Endothelial cell of umbilical vein (primary cell): ENCODE measurements around the gene SLCO3A1. TPM values are rescaled to one million over a fixed set of nuclear protein-coding genes. Genes with fewer than 3 reads are reported as not detected.

Source experiments
- BruUV-seq: library from RNA; stranded (reverse); fragments of 400-500 nt; replicated peaks from 2 replicates; lab custom pipeline; 2021; lab: Mats Ljungman, UMichigan
- CTCF ChIA-PET: fragments of 300-600, 350-600 bp; sonication (Branson Sonifier 250); formaldehyde crosslinking; loops from one replicate; lab custom pipeline; 2021; ENCODE audit warnings: antibody characterized with exemption, inconsistent platforms; lab: Charles Lee
- POLR2A ChIA-PET: fragments of 300-600, 350-600 bp; sonication (Branson Sonifier 250); formaldehyde crosslinking; loops from one replicate; lab custom pipeline; 2021; ENCODE audit warnings: antibody characterized with exemption, inconsistent platforms; lab: Charles Lee
- DNase-seq: peaks from one replicate; pipeline ENCODE4 v3.0.0-alpha.2; 2011; ENCODE audit warnings: low read depth, low spot score
- FAIRE-seq: peaks from 2 replicates; lab custom pipeline; 2011; peaks lifted over from hg19 to GRCh38; lab: Jason Lieb, UNC
- H2AFZ ChIP-seq: 2 replicates; pipeline ENCODE4 v1.6.0; 2012; ENCODE audit warnings: low read depth, low read length, control low read depth, inconsistent platforms
- H3K27ac ChIP-seq: 2 replicates; pipeline ENCODE4 v1.5.1; 2011; ENCODE audit warnings: low read depth, mild to moderate bottlenecking, control low read depth, low read length, moderate library complexity; ENCODE audit not compliant: insufficient read depth
- H3K27me3 ChIP-seq, 2 experiments: 2 replicates each; pipeline versions ENCODE4 v1.6.0 to v1.6.1; 2011; ENCODE audit warnings: low read length in 2 of 2, mixed read lengths in 1 of 2; ENCODE audit not compliant: control insufficient read depth in 2 of 2, insufficient read depth in 2 of 2
- H3K36me3 ChIP-seq, 2 experiments: 2 replicates in 1 of 2; 3 replicates in 1 of 2; pipeline ENCODE4 v1.5.1; 2011; ENCODE audit warnings: low read length in 2 of 2, mild to moderate bottlenecking in 1 of 2, moderate library complexity in 1 of 2; ENCODE audit not compliant: control insufficient read depth in 2 of 2, insufficient read depth in 2 of 2; ENCODE audit errors: extremely low read depth in 1 of 2
- H3K4me1 ChIP-seq: 3 replicates; pipeline ENCODE4 v1.5.1; 2011; ENCODE audit warnings: mild to moderate bottlenecking, low read length; ENCODE audit not compliant: control insufficient read depth, insufficient read depth; ENCODE audit errors: extremely low read depth
- H3K4me2 ChIP-seq: 2 replicates; pipeline ENCODE4 v1.6.1; 2011; ENCODE audit warnings: low read length, control low read depth, mixed read lengths; ENCODE audit not compliant: insufficient read depth
- H3K4me3 ChIP-seq, 3 experiments: fragments of 200-600 bp in 1 of 3; sonication (generic), shearing (Covaris generic) in 1 of 3; replicated peaks in 1 of 3; 2 replicates each; pipeline ENCODE4 v1.5.1; 2011 to 2016; ENCODE audit warnings: control low read depth in 3 of 3, low read length in 3 of 3, mild to moderate bottlenecking in 2 of 3, inconsistent platforms in 1 of 3, low read depth in 1 of 3, moderate library complexity in 1 of 3; ENCODE audit not compliant: insufficient read depth in 1 of 3
- H3K79me2 ChIP-seq: 2 replicates; pipeline ENCODE4 v1.6.0; 2012; ENCODE audit warnings: low read length, inconsistent platforms; ENCODE audit not compliant: control insufficient read depth, insufficient read depth
- H3K9ac ChIP-seq: replicated peaks from 2 replicates; pipeline ENCODE3; 2011; ENCODE audit warnings: low read length, control low read depth; ENCODE audit not compliant: insufficient read depth; ENCODE audit errors: extremely low read depth
- H3K9me1 ChIP-seq: replicated peaks from 3 replicates; pipeline ENCODE4 v1.6.0; 2011; ENCODE audit warnings: mild to moderate bottlenecking, low read length; ENCODE audit not compliant: control insufficient read depth, insufficient read depth; ENCODE audit errors: extremely low read depth
- H3K9me3 ChIP-seq: replicated peaks from 2 replicates; pipeline ENCODE4 v1.5.1; 2012; ENCODE audit warnings: low read length, inconsistent platforms; ENCODE audit not compliant: control insufficient read depth, insufficient read depth
- H4K20me1 ChIP-seq: replicated peaks from 2 replicates; pipeline ENCODE3; 2011; ENCODE audit warnings: mild to moderate bottlenecking, low read length; ENCODE audit not compliant: control insufficient read depth, insufficient read depth; ENCODE audit errors: extremely low read depth
- CTCF ChIP-seq, 2 donors: IDR thresholded peaks; 1 replicate in 1 of 2; 2 replicates in 1 of 2; pipeline ENCODE4 v1.5.1; 2011; ENCODE audit warnings: low read length in 2 of 2, mild to moderate bottlenecking in 2 of 2, moderate library complexity in 2 of 2, control low read depth in 1 of 2, inconsistent platforms in 1 of 2, low read depth in 1 of 2; ENCODE audit not compliant: insufficient read depth in 1 of 2; ENCODE audit errors: extremely low read depth in 1 of 2
- EZH2 ChIP-seq: IDR thresholded peaks from 2 replicates; pipeline ENCODE4 v1.6.1; 2012; ENCODE audit warnings: borderline replicate concordance, low read depth, mild to moderate bottlenecking, moderate library complexity, low read length, inconsistent platforms; ENCODE audit not compliant: severe bottlenecking
- FOS ChIP-seq: IDR thresholded peaks from 2 replicates; pipeline ENCODE4 v1.6.1; 2011; ENCODE audit warnings: mild to moderate bottlenecking, low read length, moderate library complexity, borderline replicate concordance; ENCODE audit not compliant: insufficient read depth
- GATA2 ChIP-seq: IDR thresholded peaks from 2 replicates; pipeline ENCODE4 v1.7.0; 2011; ENCODE audit warnings: low read depth, mild to moderate bottlenecking, moderate library complexity, mixed read lengths, low read length; ENCODE audit not compliant: insufficient read length, insufficient read depth
- JUN ChIP-seq: IDR thresholded peaks from 2 replicates; pipeline ENCODE4 v1.6.1; 2011; ENCODE audit warnings: borderline replicate concordance, low read depth; ENCODE audit not compliant: insufficient read length, insufficient read depth
- MAX ChIP-seq: IDR thresholded peaks from 2 replicates; pipeline ENCODE4 v1.6.1; 2011; ENCODE audit not compliant: insufficient read depth, insufficient read length
- MYC ChIP-seq: IDR thresholded peaks from one replicate; pipeline ENCODE4 v1.6.1; 2011; ENCODE audit warnings: mild to moderate bottlenecking, low read depth, low read length
- POLR2A ChIP-seq: IDR thresholded peaks from 2 replicates; pipeline ENCODE4 v1.6.1; 2012; ENCODE audit warnings: low read depth, mild to moderate bottlenecking, control low read depth, low read length
- POLR2AphosphoS5 ChIP-seq: IDR thresholded peaks from 2 replicates; pipeline ENCODE4 v1.6.1; 2012; ENCODE audit warnings: low read depth, mild to moderate bottlenecking, control low read depth, low read length, moderate library complexity; ENCODE audit not compliant: insufficient read depth
- dilution Hi-C: fragments of 300-500 bp; cut with MboI; formaldehyde crosslinking; loops from one replicate; pipeline ENCODE4 v1.15.0; 2019; ENCODE audit warnings: low sequenced_read_pairs; ENCODE audit not compliant: extremely low pct_ligation_motif_present
- intact Hi-C: fragments of 100-400 bp; cut with micrococcal nuclease; formaldehyde crosslinking; loops from one replicate; pipeline ENCODE4 v1.10.0; 2022
- polyA plus RNA-seq, 4 experiments: library from polyadenylated mRNA; depleted of rRNA in 3 of 4; stranded (reverse) in 3 of 4; unstranded in 1 of 4; fragments of >200 nt; gene quantifications; 2 replicates each; pipeline versions ENCODE4 v1.2.1 to v1.2.3, GENCODE V29; 2011 to 2012; ENCODE audit warnings: missing spikeins in 1 of 4
- total RNA-seq: library from RNA; stranded (reverse); gene quantifications from 2 replicates; pipeline ENCODE4 v1.2.3, GENCODE V29; 2021

Gene SLCO3A1
- total and polyA plus RNA-seq, 2 donors (not counting 3 experiments of a cell fraction or from before 2014, with no cell fraction given) = 0.88 to 0.92 TPM

DNA sequence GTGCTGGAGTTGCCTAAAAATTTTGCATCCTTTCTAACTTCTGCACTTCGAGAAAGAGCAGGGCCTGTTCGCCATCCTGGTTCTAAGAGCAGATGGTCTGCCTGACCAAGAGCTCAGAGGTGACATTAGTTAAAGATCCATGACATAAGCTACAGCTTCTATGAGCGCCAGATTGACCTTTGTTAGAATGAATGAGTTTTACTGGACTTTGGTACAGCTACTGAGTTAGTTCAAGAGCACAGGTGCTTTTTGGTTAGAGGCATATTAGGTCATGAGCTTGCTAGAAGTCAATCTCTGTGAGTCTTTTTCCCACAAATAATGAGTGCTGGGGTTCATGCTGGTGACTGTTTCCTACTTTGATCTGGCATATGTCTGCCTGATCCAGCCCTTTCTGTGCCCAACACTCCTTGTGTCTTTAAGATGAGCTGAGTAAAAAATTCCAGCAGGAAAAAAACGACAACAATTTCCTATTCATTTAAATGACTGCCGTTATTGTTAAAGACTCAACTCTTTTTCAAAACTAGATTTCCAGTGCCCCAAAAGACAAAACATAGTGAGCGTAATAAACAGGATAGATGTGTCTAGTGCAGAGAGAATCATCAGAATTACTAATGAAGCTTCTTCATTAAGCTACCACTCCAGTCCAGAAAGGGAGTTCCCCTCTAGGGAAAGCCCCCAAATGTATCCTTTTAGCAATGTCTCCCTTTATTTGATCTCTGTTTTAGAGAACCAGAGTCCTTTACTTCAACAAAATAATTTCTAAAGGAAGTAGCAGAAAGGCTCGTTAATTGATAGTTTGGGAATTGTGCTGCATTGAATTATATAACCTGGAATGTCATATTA is 152.9 kb downstream of the SLCO3A1 start:
- no peaks in the 10 kb centered on the region for H3K4me1 ChIP-seq
- no peak for TF ChIP-seq MYC
- no peak for TF ChIP-seq CTCF (IDR thresholded peaks at IDR 0.05; ENCODE audit: extremely low read depth in 1 of 2, insufficient read depth in 1 of 2, low read depth in 1 of 2, low read length in 2 of 2)
- no peak for TF ChIP-seq JUN
- TF ChIP-seq POLR2AphosphoS5 = no peak
- no peak for TF ChIP-seq POLR2A
- no peak for TF ChIP-seq MAX
- no peak for TF ChIP-seq GATA2
- no peak for TF ChIP-seq FOS
- TF ChIP-seq EZH2 = no peak
- H2AFZ ChIP-seq = no peak overlapping the region
- H3K27ac ChIP-seq = no peak overlapping the region
- dilution Hi-C loops = no loop called here
- intact Hi-C loops = no loop called here
- H3K79me2 ChIP-seq = no peaks in the 10 kb centered on the region
- POLR2A ChIA-PET = no interaction called here
- DNase-seq (no peak), FAIRE-seq (no peak)
- H4K20me1 ChIP-seq = no peaks in the 10 kb centered on the region
- H3K36me3 ChIP-seq = no peaks in the 10 kb centered on the region
- BruUV-seq = no TSS peak
- no peak overlapping the region for H3K9ac ChIP-seq
- no peaks in the 10 kb centered on the region for H3K9me1 ChIP-seq
- CTCF ChIA-PET = no interaction called here
- no peak overlapping the region for H3K4me2 ChIP-seq
- no peak overlapping the region for H3K4me3 ChIP-seq
- H3K9me3 ChIP-seq = peaks cover 2% of the 10 kb centered on the region
- H3K27me3 ChIP-seq = no peaks in the 10 kb centered on the region
